Measurements from ENCODE around the gene LRMDA. TPM values are rescaled to one million over a fixed set of nuclear protein-coding genes. Genes with fewer than 3 reads are reported as not detected.
A peak's percentile ranks its signal among the peaks of the same experiment; 100 is the strongest.

Gene LRMDA
- total and polyA plus RNA-seq, 2 of the 4 experiments (the other 2 are of a cell fraction): 0.07 TPM; not detected in 1

- no peak overlapping the region for H3K56ac ChIP-seq (ENCODE audit: extremely low read depth, insufficient read depth, low read length)
- TF ChIP-seq CHD1 (IDR thresholded peaks at IDR 0.05; ENCODE audit: low read depth, low read length) (no peak), MXI1 (IDR thresholded peaks at IDR 0.05; ENCODE audit: borderline replicate concordance, low read depth, low read length) (no peak), CEBPB (IDR thresholded peaks at IDR 0.05; ENCODE audit: low read depth, low read length) (no peak), MAFK (IDR thresholded peaks at IDR 0.05; ENCODE audit: low read depth, low read length) (no peak), CTCF (conservative IDR thresholded peaks at IDR 0.05; ENCODE audit: low read depth, low read length) (no peak), FOS (IDR thresholded peaks at IDR 0.05; ENCODE audit: low read depth, low read length) (no peak), RAD21 (IDR thresholded peaks at IDR 0.05; ENCODE audit: low read length) (no peak), BHLHE40 (IDR thresholded peaks at IDR 0.05; ENCODE audit: low read depth, low read length) (no peak)
- no peak overlapping the region for H3K4me2 ChIP-seq (ENCODE audit: low read depth, low read length)
- H3K4me1 ChIP-seq (ENCODE audit: control insufficient read depth, insufficient read depth, low read length): peaks cover 4% of the 10 kb centered on the region
- intact Hi-C loops (cut with micrococcal nuclease) (no loop called here), dilution Hi-C loops (cut with HindIII; ENCODE audit: low sequenced_read_pairs, unreplicated experiment) (no loop called here), in situ Hi-C loops (cut with MboI; ENCODE audit: low sequenced_read_pairs) (no loop called here)
- no peaks in the 10 kb centered on the region for H3K79me1 ChIP-seq (ENCODE audit: low read depth in 1 of 2, low read length in 2 of 2)
- no peaks in the 10 kb centered on the region for H4K20me1 ChIP-seq (ENCODE audit: insufficient read depth, low read length)
- no peak overlapping the region for H4K91ac ChIP-seq (ENCODE audit: insufficient read depth, low read depth, low read length)
- H3K9ac ChIP-seq (ENCODE audit: low read depth, low read length): no peak overlapping the region
- H2BK20ac ChIP-seq (ENCODE audit: low read depth, low read length): no peak overlapping the region
- H3K9me3 ChIP-seq (ENCODE audit: control insufficient read depth, insufficient read depth, low read length): no peaks in the 10 kb centered on the region
- H3K27ac ChIP-seq (ENCODE audit: insufficient read depth, low read length): no peak overlapping the region
- H2BK5ac ChIP-seq (ENCODE audit: low read depth, low read length, poor library complexity, severe bottlenecking): no peak overlapping the region
- H3K4me3 ChIP-seq (ENCODE audit: insufficient read depth, low read depth, low read length): no peak overlapping the region
- ChIA-PET CTCF (no interaction called here), POLR2A (ENCODE audit: unreplicated experiment) (no interaction called here)
- no peak overlapping the region for H2AFZ ChIP-seq (replicated peaks; ENCODE audit: low read length, poor library complexity)
- H2BK120ac ChIP-seq (ENCODE audit: low read depth, low read length): 0 out of 2 replicates have a peak overlapping the region, but pooled peaks have one; percentile 5
- H3K27me3 ChIP-seq (ENCODE audit: control insufficient read depth, insufficient read depth, low read length): peaks cover 6% of the 10 kb centered on the region
- no peak overlapping the region for H4K8ac ChIP-seq (ENCODE audit: low read depth in 2 of 2, low read length in 2 of 2)
- no peak overlapping the region for H2BK15ac ChIP-seq (ENCODE audit: low read depth, low read length)
- DNase-seq (no peak), ATAC-seq (ENCODE audit: low read depth) (no peak)
- H3K14ac ChIP-seq (replicated peaks; ENCODE audit: low read depth, low read length): no peak overlapping the region
- no CpG with 5 or more reads among the region's 4 CpGs for WGBS, 2 experiments (ENCODE audit: extremely low coverage in 2 of 2, insufficient read length in 1 of 2)
- H3K4ac ChIP-seq (ENCODE audit: low read depth, low read length): no peak overlapping the region
- no peak overlapping the region for H3K18ac ChIP-seq (ENCODE audit: low read depth, low read length)
- no peak overlapping the region for H4K5ac ChIP-seq (ENCODE audit: low read depth, low read length)
- no peaks in the 10 kb centered on the region for H3K36me3 ChIP-seq (ENCODE audit: control insufficient read depth, insufficient read depth, low read length)
- no peak overlapping the region for H3K23ac ChIP-seq (ENCODE audit: low read depth, low read length)
- no TSS peak for BruUV-seq (replicated peaks)
- H2AK5ac ChIP-seq (ENCODE audit: low read depth, low read length): no peak overlapping the region
- H2AK9ac ChIP-seq (replicated peaks; ENCODE audit: low read depth, low read length, poor library complexity): no peak overlapping the region
- H3K9me1 ChIP-seq (ENCODE audit: insufficient read depth, low read length): no peaks in the 10 kb centered on the region
Observed at GRCh38 chr10:76113952-76114351, 682.5 kb downstream of the LRMDA start.

Data from IMR-90 (cell line).